COLO829 (cell line): ENCODE measurements around the gene ELMO1.

Experiments used
- DNase-seq: peaks from one replicate; pipeline ENCODE4 v3.0.0; 2012; ENCODE audit warnings: low spot score

ELMO1 gene

GRCh38 chr7:37096341-37096740, 352.3 kb downstream of the ELMO1 start:
- DNase-seq, result no peak

GRCh38 chr7:37095122-37095521, 353.5 kb downstream of the ELMO1 start:
- DNase-seq, result no peak

- no peak for DNase-seq
Observed at GRCh38 chr7:37093257-37093656, 355.4 kb downstream of the ELMO1 start.

- DNase-seq, result no peak
Observed at GRCh38 chr7:37092548-37092947, 356.1 kb downstream of the ELMO1 start.

GRCh38 chr7:37089972-37090371, 358.7 kb downstream of the ELMO1 start:
- no peak for DNase-seq

- DNase-seq, result no peak
Observed at GRCh38 chr7:37085600-37085999, 363.1 kb downstream of the ELMO1 start.

GRCh38 chr7:37084303-37084702, 364.4 kb downstream of the ELMO1 start:
- DNase-seq, result no peak

- DNase-seq, result no peak
Observed at GRCh38 chr7:37083311-37084096, 365.2 kb downstream of the ELMO1 start.

GRCh38 chr7:37081436-37081835, 367.2 kb downstream of the ELMO1 start:
- DNase-seq, result no peak

GRCh38 chr7:37079420-37079819, 369.2 kb downstream of the ELMO1 start:
- no peak for DNase-seq

- DNase-seq, result no peak
Observed at GRCh38 chr7:37076668-37077067, 372.0 kb downstream of the ELMO1 start.

- no peak for DNase-seq
Observed at GRCh38 chr7:37074370-37074769, 374.3 kb downstream of the ELMO1 start.

- no peak for DNase-seq
Observed at GRCh38 chr7:37071124-37071523, 377.5 kb downstream of the ELMO1 start.

GRCh38 chr7:37070471-37070870, 378.2 kb downstream of the ELMO1 start:
- no peak for DNase-seq

GRCh38 chr7:37070031-37070430, 378.6 kb downstream of the ELMO1 start:
- no peak for DNase-seq

- DNase-seq, result no peak
Observed at GRCh38 chr7:37069336-37069735, 379.3 kb downstream of the ELMO1 start.

- no peak for DNase-seq
Observed at GRCh38 chr7:37068902-37069301, 379.8 kb downstream of the ELMO1 start.

GRCh38 chr7:37068038-37068437, 380.6 kb downstream of the ELMO1 start:
- no peak for DNase-seq

- no peak for DNase-seq
Observed at GRCh38 chr7:37065779-37066271, 382.8 kb downstream of the ELMO1 start.

GRCh38 chr7:37062560-37062859, 386.2 kb downstream of the ELMO1 start:
- no peak for DNase-seq

GRCh38 chr7:37061849-37062559, 386.7 kb downstream of the ELMO1 start:
- no peak for DNase-seq

- DNase-seq, result no peak
Observed at GRCh38 chr7:37056234-37056912, 392.3 kb downstream of the ELMO1 start.

- no peak for DNase-seq
Observed at GRCh38 chr7:37054624-37055241, 393.9 kb downstream of the ELMO1 start.
